ENCODE results near the gene LIME1.

Gene LIME1, protein sequence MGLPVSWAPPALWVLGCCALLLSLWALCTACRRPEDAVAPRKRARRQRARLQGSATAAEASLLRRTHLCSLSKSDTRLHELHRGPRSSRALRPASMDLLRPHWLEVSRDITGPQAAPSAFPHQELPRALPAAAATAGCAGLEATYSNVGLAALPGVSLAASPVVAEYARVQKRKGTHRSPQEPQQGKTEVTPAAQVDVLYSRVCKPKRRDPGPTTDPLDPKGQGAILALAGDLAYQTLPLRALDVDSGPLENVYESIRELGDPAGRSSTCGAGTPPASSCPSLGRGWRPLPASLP

GRCh38 chr20:63735859-63736718, at the start of gene LIME1:
Gene LIME1, plus strand, starts transcription at chr20:63736664. Its CDS starts 886 bp downstream, at chr20:63737550.
- DNase-seq (ENCODE audit: insufficient read length, low spot score) (no peak), FAIRE-seq (peak; percentile 74)

DNA sequence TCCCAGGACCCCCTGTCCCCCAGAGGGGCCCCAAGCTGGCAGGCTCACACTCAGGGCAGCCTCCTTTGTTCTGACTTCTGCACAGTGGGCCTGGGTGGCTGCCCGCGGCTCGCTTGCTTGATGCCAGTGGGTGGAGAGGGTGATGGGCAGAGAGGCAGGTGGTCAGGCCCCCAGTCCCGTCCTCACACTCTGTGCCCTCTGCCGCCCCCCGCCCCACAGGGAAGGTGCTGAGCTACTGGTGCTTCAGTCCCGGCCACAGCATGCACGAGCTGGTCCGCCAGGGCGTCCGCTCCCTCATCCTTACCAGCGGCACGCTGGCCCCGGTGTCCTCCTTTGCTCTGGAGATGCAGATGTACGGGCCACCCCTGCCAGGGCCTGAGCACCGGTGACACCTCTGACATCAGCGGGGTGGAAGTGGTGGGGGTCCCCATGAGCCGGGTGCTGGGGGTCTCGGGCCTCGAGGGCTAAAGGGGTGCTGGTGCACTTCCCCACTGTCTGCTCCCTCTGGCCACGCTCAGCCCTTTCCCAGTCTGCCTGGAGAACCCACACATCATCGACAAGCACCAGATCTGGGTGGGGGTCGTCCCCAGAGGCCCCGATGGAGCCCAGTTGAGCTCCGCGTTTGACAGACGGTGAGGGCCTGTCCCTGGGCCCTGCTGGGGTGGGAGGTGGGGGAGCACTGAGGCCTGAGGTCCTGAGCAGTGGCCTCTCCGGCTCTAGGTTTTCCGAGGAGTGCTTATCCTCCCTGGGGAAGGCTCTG, 48.9 kb upstream of the LIME1 start:
- DNase-seq (ENCODE audit: insufficient read length, low spot score) (no peak), FAIRE-seq (peak; percentile 74)

- FAIRE-seq (peak; percentile 31), DNase-seq (ENCODE audit: insufficient read length, low spot score) (no peak)
These were observed 48.0 kb upstream of the LIME1 start for GRCh38 chr20:63688228-63689045.

DNA sequence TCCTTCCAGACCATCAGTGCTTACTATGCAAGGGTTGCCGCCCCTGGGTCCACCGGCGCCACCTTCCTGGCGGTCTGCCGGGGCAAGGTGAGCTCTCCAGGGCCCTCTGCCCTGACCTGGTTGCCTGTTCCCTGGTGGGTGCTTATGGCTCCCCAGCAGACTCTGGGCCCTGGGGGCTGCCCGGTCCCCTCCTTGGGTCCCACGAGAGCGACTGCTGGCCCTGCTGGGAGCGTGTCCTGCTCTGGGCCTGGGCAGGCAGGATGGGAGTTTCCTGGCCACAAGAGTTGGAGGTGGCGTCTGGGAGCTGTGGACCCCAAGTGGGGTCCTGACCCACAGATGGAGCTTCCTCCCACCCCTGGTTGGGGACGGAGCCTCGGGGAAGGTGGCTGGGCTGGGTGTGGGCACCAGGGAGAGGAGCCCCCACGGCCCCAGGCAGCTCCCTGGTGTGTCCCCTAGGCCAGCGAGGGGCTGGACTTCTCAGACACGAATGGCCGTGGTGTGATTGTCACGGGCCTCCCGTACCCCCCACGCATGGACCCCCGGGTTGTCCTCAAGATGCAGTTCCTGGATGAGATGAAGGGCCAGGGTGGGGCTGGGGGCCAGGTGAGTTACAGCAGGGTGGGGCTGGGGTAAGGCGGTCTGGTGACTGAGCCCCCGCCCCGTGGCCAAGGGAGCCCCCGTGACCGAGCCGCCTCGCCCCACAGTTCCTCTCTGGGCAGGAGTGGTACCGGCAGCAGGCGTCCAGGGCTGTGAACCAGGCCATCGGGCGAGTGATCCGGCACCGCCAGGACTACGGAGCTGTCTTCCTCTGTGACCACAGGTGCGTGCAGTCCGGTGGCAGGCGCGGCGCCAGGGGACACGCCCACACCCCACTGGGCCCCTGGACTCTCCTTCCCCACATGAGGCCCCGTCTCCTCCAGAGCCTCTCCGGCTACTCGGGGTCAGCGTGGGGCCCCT, 47.1 kb upstream of the LIME1 start:
- no peak for FAIRE-seq
- no peak for DNase-seq (ENCODE audit: insufficient read length, low spot score)

- FAIRE-seq (peak; percentile 82), DNase-seq (ENCODE audit: insufficient read length, low spot score) (no peak)
These were observed 46.2 kb upstream of the LIME1 start for GRCh38 chr20:63690003-63690897.

GRCh38 chr20:63690898-63691710, 45.4 kb upstream of the LIME1 start:
- peak; percentile 69 for FAIRE-seq
- DNase-seq (ENCODE audit: insufficient read length, low spot score): no peak

- DNase-seq (ENCODE audit: insufficient read length, low spot score) (no peak), FAIRE-seq (peak; percentile 67)
These were observed 44.6 kb upstream of the LIME1 start for GRCh38 chr20:63691711-63692435.

- FAIRE-seq: no peak
These were observed 43.9 kb upstream of the LIME1 start for GRCh38 chr20:63692436-63693082.

GRCh38 chr20:63693083-63693732, 43.3 kb upstream of the LIME1 start:
- FAIRE-seq: peak; percentile 100

More at GRCh38 chr20:63692436-63693082, 43.9 kb upstream of the LIME1 start:
- no peak for DNase-seq (ENCODE audit: insufficient read length, low spot score)

GRCh38 chr20:63693733-63694583, 42.5 kb upstream of the LIME1 start:
- FAIRE-seq (no peak), DNase-seq (ENCODE audit: insufficient read length, low spot score) (no peak)

More at GRCh38 chr20:63693083-63693732, 43.3 kb upstream of the LIME1 start:
- DNase-seq (ENCODE audit: insufficient read length, low spot score): no peak

- FAIRE-seq: peak; percentile 84
- no peak for DNase-seq (ENCODE audit: insufficient read length, low spot score)
These were observed 41.7 kb upstream of the LIME1 start for GRCh38 chr20:63694584-63695423.

DNA sequence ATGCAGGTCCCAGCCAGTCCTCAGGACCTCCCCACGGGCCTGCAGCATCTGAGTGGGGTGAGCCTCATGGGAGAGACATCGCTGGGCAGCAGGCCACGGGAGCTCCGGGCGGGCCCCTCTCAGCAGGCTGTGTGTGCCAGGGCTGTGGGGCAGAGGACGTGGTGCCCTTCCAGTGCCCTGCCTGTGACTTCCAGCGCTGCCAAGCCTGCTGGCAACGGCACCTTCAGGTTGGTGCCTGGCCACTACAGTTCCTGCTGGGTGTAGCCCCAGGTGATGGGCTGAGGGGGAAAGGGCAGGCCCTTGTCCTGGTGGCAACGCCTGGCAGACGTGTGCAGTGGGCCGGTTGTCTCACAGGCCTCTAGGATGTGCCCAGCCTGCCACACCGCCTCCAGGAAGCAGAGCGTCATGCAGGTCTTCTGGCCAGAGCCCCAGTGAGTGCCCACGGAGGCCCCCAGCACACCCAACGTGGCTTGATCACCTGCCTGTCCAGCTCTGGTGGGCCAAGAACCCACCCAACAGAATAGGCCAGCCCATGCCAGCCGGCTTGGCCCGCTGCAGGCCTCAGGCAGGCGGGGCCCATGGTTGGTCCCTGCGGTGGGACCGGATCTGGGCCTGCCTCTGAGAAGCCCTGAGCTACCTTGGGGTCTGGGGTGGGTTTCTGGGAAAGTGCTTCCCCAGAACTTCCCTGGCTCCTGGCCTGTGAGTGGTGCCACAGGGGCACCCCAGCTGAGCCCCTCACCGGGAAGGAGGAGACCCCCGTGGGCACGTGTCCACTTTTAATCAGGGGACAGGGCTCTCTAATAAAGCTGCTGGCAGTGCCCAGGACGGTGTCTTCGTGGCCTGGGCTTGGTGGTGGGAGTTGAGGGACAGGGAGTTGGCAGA, 40.8 kb upstream of the LIME1 start:
- FAIRE-seq (no peak), DNase-seq (ENCODE audit: insufficient read length, low spot score) (no peak)

DNA sequence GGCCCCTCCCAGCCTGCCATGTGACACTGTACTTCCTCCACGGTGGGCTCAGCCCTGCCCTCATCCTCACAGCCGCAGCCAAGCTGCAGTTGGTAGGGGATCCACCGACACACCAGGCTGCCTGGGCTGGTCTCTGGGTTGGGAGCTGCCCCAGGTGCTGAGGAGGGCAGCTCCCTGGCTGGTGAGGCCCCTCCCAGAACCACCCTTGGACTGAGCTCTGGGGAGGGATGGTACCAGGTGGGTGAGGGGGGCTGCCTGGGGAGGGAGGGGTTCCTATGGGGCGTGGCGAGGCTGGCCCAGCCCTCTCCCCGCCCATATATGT, 40.2 kb upstream of the LIME1 start:
- FAIRE-seq: peak; percentile 93
- no peak for DNase-seq (ENCODE audit: insufficient read length, low spot score)
